ENCODE results near the gene LACC1. TPM values are rescaled to one million over a fixed set of nuclear protein-coding genes. Genes with fewer than 3 reads are reported as not detected.

Gene LACC1
- total RNA-seq, 1 donor from 2014 or later, result 9.3 TPM

DNA sequence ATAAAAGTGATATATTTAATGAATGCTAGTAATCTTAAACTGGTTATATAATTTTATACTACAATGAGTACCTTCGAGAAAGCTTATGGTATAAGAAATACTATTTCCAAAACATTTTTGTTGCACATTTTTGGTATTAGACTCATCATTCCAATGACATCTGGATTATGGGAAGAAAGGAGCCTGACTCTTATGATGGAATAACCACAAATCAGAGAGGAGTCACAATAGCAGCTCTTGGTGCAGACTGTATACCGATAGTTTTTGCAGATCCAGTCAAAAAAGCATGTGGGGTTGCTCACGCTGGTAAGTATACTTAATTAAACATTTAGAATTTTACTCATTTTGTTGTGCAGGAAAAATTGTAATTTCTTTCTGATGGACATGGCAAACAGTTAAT lies 3.9 kb downstream of the LACC1 start:
- no peak for DNase-seq (ENCODE audit: low read depth, low spot score)

DNA sequence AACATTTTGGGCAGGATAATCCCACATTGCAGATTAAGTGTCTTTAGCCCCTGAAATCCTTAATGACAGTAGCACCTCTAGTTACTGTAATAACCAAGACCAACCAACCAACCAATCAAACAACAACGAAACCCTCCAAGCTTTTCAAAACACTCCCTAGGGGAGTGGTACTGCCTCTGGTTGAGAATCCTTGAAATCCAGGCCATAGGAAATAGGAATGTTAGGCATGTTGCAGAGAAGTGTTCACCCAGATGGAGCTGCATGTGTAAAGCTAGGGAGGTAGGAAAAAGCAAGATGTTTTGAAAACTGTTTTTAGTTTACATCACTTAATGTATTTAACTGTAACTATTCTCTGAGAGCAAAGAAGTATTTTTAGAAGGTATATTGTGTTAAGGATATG lies 4.5 kb downstream of the LACC1 start:
- DNase-seq (ENCODE audit: low read depth, low spot score), result no peak

DNA sequence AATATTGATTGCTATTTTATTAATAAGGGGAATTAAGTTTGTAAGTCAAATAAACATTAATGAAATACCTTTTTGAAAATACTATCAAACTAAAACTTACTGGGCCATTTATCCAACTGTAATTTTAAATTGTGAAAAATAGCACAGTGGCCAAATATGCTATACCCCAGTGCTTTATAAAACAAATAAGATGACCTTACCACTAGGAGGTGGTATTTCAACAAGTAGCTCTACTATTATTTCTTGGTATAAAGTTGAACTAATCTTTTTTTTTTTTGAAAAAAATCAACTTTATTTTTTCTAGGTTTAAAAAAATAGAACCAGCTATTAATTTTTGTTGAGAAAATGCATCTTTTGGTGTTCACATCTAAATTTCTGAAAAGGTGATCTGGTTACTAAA lies 14.7 kb downstream of the LACC1 start:
- DNase-seq (ENCODE audit: low read depth, low spot score), result no peak

DNA sequence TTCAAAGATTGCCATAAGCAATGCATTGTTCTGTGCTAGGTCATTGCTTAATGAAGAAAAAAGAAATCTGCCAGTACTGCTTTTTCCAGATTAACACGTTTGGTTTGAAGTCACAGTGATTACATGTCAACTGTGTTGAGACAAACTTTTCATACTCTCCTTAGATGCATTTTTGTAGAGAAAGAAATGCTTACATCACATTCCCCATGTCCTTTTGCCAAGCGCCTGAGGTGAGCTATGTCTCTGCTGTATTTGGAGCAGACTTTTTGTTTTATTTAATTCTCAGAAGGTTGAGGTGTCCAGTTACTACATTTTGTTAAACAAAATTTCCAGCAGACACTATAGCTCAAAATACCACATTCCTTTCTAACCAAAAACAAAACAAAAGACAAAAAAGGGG lies 16.2 kb downstream of the LACC1 start:
- DNase-seq (ENCODE audit: low read depth, low spot score), result no peak

DNA sequence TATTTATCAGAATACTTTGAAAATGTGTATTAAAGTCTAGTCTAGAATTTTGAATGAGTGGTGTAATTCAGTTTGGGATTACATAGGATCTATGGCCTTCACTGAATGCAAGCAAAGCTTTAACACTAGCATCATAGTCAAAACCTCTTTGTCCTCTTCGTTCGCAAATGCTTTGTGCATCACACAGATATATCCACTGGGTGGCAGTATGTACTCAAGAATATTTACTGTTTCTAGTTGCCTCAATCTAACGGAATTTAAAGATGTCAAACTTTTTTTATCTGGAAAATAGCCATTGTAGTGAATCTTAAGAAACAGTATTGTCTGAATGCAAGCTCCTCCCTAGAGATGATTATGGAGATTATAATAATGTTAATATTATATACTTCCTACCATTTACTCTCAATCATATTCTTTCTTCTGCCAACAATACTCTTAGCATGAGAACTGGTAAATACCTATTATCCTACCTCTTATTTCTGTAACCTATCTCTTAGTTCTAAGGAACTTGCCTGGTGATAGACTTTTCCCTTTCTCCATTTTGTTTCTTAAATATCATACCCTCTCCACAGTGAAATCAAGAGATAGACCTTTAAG lies 25.8 kb downstream of the LACC1 start:
- DNase-seq (ENCODE audit: low read depth, low spot score), result peak; percentile 1

DNA sequence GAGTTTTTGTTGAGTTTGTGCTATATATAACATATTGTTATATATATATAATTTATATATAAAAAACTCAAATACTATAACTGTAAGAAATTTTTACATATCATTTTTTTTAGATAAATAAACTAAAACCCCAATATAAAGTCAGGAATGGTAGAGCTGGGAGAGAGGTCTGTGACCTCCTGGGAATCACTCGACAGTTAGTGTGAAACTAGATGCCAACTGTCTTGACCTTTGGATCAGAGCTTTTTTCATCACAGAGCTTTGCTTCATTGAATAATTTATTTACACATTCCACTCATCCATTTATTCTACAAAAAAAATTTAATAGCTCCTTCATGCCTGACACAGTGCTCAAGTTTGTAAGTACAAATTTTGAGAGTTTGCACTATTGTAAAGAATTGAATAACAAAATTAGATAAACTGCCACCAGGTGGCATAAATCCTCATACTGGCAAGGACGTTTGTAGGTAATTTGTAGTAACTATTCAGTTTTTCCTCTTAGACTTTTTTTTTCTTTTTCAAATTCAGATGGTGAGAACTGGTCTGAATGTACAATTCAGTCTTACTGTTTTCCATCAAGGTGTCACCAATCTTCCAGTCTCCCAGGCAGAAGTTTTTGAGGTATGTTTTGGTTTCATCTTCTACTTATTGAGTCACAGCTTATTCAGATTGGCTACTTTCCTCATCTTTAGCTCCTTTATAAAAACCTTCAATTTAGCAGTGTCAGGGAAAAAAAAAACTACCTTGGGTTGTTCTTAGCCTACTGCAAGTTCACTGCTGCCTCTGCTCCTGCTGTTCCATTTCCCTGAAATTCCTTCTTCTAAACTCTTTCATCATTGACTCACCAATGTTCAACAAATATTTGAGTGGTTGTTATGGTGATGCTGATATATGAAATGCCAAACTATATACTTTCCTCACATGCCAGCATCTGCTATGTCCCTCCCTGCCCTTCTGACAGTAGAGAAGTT lies 28.7 kb downstream of the LACC1 start:
- DNase-seq (ENCODE audit: low read depth, low spot score), result peak; percentile 1

DNA sequence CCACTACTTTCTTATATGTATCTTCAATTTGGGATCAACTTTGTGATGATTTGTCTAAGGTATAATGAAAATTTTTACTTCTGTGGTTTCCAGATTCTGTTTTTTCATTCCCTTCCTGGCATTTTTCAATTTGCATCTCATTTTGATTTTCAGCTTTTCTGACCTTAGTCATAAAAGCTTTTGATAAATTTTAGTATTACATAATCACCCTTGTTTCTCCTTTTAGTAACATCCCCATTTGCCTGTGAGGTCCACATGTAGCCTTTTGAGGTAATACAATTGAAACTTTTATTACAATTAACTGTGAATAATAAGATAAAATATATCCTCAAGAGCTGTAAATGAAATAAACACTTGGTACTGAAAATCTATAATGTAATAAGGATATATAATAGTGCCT lies 31.2 kb downstream of the LACC1 start:
- no peak for DNase-seq (ENCODE audit: low read depth, low spot score)

DNA sequence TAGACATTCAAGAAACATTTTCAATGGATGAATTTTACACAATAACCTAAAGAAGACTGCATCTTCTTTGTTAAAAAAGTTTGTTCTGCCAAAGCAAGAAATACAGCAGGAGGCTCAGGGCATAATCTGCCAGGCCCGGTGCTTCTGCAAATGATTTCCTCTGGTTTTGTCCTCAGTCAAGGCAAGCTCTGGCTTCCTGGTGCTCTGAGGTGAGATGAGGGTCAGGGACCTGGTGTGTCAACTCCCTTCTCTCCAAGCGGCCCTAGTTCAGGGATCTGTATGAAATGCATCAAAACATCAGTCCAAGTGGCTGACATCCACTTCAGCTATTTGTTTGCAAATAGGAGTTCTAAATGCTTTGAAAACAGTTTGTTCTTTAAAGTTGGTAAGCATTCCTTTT lies 31.6 kb downstream of the LACC1 start:
- DNase-seq (ENCODE audit: low read depth, low spot score), result no peak

DNA sequence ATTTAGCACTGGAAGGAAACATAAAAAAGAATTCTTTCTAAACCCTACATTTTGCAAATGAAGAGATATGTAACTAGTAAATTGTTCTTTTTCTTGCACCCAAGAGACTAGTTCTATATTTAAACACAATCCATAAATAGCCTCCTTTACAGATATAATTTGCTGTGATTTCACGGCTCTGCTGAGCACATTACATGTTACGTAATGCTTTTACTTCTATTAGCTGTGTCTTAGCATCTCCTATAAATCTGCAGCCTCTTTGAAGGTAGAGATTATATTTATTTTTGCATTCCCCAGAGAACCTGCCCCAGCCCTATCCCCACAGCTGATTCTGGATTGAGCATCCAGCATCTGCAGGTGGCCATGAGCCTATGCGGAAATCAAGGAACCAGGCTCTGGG lies 32.2 kb downstream of the LACC1 start:
- DNase-seq (ENCODE audit: low read depth, low spot score), result no peak

DNA sequence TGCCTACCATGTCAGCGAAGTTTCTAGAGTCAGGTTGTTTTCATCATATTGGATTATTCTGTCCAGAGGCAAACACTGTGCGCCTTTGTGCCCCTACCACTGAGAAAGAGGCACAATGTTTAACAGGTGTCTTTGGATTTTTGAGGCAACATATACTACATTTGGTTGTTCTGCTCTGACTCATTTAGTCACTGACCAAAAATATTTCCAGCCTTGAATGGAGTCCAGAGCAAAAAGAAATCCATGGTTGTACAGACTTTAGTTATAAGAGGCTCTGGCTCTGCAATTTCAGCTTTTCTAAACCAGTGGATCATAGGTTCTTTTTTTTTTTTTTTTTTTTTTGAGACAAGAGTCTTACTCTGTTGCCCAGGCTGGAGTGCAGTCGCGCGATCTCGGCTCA lies 35.7 kb downstream of the LACC1 start:
- no peak for DNase-seq (ENCODE audit: low read depth, low spot score)

DNA sequence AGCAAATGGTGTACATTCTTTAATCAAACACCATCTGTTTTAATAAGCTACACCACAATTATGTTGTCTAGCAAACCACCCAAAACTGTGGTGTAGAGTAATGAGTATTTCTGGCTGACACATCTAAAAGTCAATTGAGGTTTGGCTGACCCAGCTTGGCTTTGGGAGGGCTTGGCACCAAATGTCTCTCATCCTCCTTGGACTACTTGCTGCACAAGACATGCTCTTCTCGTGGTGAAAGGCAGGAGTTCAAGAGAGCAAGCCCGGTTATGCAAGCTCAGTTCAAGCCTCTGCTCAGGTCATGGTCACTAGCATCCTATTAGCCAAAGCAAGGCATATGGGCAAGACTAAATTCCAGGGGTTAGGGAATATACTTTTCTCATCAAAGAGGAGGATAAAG lies 37.1 kb downstream of the LACC1 start:
- DNase-seq (ENCODE audit: low read depth, low spot score), result no peak

DNA sequence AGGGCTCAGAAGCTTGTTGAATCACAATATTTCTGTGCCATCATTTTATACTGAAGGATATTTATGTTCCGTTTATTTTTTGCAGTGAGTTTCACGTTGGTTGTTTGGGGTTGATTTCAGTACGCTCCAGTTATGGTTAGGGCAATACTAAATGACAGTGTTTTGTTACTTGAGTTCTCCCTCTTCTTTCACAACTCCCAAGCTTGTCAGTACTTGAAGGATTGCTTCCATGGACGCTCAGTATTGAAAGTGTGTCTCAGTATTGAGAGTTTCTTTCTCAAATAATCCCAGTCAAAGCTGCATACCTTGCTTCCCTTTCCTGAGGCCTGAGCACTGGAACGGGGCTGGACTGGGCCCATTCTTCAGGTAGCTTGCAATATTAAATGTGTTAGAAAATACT lies 38.9 kb downstream of the LACC1 start:
- no peak for DNase-seq (ENCODE audit: low read depth, low spot score)

DNA sequence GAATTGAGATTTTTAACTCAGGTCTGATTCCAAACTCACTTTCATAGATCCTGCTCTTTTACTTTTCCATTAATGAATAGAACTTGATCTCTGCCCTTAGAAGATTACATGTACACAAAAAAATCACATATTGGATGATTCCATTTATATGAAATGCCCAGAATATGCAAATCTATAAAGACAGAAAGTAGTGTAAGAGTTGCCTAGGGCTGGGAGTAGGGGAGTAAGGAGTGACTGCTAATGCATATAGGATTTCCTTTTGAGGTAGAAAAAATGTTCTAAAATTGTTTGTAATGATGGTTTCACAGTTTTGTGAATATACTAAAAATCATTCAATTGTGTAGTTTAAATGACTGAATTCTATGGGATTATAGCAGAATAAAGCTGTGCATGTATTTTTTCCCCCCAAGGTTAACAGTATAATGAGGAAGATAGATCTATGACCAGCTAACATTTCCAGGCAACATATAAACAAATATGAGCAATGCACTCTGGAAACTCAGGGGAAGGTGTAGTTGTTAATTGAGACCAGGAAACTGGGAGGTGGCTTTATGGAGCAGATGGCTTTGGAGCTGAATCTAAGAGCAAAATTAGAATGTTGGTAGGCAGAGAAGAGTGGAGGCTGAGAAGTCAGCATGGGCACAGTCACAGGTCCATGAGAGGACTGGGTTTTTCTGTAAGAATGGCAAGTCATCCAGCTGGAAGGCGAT lies 41.4 kb downstream of the LACC1 start:
- DNase-seq (ENCODE audit: low read depth, low spot score), result no peak

DNA sequence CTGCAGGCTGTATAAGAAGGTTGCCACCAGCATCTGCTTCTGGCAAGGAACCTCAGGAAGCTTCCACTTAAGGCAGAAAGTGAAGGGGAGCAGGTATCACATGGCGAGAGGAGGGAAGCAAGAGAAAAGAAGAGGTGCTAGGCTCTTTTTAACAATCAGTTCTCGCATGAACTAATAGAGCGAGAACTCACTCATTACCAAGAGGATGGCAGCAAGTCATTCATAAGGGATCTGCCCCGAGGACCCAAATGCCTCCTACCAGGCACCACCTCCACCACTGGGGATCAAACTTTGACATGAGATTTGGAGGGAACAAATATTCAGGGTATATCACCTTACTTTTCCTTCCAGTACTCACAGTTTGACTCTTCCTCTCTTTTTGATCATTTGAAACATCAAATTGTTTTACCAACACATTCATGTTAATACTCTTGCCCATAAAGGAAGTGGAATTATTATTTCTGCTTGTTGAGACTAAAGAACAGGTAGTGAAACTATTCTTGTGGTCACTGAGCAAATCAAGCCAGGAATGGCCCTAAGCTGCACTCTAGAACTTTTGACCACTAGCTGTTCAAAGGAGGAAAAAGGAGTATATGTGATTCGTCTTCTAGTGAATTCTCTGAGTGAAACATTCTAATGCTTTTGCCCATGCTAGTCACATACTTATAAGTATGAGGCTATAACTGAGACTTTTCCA lies 45.0 kb downstream of the LACC1 start:
- DNase-seq (ENCODE audit: low read depth, low spot score), result no peak

DNA sequence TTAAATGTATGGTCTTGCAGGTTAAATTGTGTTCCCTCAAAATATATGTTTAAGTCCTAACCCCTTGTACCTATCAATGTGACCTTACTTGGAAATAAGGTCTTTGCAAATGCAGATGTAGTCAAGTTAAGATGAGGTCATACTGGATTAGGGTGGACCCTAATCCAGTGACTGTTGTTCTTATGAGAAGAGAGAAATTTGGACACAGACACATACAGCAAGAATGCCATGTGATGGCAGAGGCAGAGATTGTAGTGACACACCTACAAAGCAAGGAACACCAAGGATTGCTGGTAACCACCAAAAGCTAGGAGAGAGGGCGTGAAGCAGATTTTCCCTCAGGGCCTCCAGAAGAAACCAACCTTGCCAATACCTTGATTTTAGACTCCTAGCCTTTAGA lies 50.2 kb downstream of the LACC1 start:
- no peak for DNase-seq (ENCODE audit: low read depth, low spot score)

DNA sequence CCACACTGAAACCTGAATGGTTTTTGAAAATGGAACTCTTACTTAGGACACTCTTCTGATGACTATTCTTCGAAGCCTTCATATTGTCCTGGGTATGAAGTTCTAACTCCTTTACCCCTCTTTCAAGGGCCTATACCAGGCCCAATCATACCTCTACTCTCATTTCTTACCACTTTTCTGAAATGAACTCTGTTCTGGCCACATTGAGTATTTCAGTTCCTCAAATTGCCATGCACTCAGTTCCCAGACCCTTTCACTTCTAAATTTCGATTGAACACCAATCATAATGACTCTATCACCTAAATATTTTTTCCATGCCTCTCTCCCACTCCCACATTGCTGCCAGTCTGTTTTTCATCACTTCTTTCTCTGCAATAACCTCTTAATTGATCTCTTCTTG lies 53.7 kb downstream of the LACC1 start:
- no peak for DNase-seq (ENCODE audit: low read depth, low spot score)

DNA sequence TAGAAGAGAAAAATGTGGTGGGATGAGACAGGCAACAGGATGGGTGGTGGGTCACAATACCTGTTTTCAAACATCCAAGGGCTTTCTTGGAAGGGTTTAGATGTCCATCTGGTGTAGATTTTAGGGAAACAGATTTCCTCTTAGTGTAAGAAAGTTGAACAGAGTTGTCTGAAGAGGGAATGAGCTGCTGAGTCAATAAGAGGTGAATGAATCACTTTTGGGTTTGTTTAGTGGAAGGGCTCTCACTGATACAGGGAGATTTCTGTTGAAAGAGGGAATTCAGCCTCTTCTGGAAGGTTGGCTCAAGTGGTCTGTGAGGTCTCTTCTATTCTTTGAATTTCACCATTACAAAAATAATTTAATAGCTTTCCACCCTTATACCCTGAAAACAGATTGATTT lies 54.6 kb downstream of the LACC1 start:
- no peak for DNase-seq (ENCODE audit: low read depth, low spot score)

DNA sequence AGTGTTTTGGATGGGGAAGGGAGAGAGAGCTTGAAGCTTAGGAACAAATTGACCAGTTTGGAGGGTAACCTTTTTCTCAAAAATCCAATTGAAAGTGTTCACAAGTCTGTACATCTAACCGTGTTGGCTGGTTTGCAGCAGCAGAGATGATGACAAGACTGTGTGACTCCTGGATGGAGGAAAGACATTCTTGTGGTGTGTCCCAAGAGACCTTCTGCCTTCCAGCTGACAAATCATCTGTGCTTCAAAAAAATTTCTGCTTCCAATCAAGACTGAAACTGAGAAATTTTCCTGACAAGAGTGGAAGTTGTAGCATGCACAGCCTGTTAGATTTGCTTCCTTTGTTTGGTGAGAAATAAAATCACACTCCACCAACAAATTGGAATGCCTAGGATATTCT lies 56.2 kb downstream of the LACC1 start:
- DNase-seq (ENCODE audit: low read depth, low spot score), result no peak

DNA sequence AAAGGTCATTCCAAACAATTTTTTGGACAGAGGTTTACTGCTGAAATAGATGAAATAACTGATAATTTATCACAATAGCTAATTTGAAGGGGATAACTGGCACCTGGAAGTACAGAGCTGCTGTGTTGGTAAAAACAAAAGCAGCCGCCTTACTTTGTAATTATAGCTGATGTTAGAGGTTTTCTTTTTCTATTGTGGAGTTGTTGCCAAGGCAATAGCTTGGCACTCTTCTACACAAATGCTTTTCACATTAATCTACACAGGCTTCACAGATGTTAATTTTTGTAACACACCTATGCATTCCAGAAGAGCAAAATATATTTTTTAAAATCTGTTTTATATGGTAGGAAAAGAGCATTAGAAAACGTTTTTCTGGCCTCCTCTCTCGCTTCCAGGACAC lies 56.9 kb downstream of the LACC1 start:
- DNase-seq (ENCODE audit: low read depth, low spot score), result no peak

DNA sequence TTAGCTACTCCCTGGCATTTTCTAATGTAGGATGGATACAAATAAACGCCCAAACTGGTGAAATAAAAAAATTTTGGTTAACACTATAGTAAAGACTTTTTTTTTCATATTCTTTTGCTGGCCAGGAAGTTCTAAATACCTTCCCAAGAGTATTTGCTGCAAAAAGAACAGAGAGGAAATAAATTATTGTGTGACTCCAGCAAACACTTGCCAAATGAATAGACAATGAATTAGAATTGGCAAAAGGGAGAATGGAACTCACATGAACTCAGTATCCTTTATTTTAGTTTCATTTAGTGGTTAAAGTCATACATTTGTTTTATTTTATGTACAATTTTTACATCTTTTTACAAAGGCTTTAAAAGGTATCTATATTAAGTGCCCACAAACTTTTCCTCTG lies 58.1 kb downstream of the LACC1 start:
- DNase-seq (ENCODE audit: low read depth, low spot score), result no peak

DNA sequence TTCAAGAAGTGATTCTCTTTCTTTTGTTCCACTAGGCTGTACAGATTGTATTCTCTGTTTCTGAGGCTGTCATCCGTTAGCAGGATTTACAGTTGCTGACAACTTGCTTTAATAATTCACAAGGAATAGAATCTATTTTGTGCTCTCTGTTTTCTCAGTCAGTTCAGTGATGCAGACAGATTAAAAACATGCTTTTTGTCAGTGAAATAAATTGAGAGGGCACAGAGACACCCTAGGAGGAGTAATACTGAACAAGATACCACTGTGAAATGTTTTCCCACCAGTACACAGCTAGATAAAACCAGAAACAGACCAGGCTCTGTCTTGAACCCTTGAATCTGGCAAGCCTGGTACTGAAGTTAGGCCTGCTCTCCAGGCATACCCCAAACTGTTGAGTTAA lies 58.7 kb downstream of the LACC1 start:
- DNase-seq (ENCODE audit: low read depth, low spot score), result no peak

DNA sequence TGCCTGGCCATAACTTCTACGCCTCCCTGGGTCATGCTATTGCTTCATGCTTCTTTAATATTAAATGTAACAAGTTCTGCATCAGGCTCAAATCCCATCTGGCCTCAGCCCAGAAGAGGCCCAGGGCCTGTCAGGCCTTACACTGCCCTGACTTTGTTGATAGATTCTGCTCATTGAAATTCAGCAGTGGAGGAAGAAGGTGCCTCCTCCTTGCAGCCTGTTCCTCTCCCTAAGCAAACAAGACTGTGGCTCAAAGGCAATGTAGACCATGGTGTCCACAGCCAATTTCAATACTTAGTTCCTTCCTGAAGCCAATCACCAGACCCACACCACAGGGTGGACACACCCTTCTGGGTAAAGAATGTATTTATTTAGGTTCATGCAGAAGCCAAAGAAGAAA lies 59.4 kb downstream of the LACC1 start:
- no peak for DNase-seq (ENCODE audit: low read depth, low spot score)
